ENCODE results near the gene RNF180. TPM values are rescaled to one million over a fixed set of nuclear protein-coding genes. Genes with fewer than 3 reads are reported as not detected.

Gene RNF180
- total and polyA plus RNA-seq, 10 of the 15 experiments (the other 5 are each of a cell fraction or from before 2014, with no cell fraction given), result 0.16 to 1.2 (median 0.73) TPM

- no peak for TF ChIP-seq CHD2 (IDR thresholded peaks at IDR 0.05; ENCODE audit: borderline replicate concordance, low read depth, low read length)
- TF ChIP-seq IRF4 (IDR thresholded peaks at IDR 0.05; ENCODE audit: low read depth, low read length), result no peak
- TF ChIP-seq NFYA (IDR thresholded peaks at IDR 0.05; ENCODE audit: borderline replicate concordance, low read depth, low read length), result no peak
- TF ChIP-seq, protein P1, sequence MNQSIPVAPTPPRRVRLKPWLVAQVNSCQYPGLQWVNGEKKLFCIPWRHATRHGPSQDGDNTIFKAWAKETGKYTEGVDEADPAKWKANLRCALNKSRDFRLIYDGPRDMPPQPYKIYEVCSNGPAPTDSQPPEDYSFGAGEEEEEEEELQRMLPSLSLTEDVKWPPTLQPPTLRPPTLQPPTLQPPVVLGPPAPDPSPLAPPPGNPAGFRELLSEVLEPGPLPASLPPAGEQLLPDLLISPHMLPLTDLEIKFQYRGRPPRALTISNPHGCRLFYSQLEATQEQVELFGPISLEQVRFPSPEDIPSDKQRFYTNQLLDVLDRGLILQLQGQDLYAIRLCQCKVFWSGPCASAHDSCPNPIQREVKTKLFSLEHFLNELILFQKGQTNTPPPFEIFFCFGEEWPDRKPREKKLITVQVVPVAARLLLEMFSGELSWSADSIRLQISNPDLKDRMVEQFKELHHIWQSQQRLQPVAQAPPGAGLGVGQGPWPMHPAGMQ (IDR thresholded peaks at IDR 0.05; ENCODE audit: borderline replicate concordance), result no peak
- no peak for TF ChIP-seq EP300 (IDR thresholded peaks at IDR 0.05; ENCODE audit: borderline replicate concordance in 1 of 2, control insufficient read depth in 1 of 2, low read depth in 2 of 2, low read length in 2 of 2)
- TF ChIP-seq FOS (IDR thresholded peaks at IDR 0.05; ENCODE audit: borderline replicate concordance, extremely low read depth, insufficient read length), result no peak
- no peak for TF ChIP-seq CBX3 (IDR thresholded peaks at IDR 0.05; ENCODE audit: borderline replicate concordance, low read depth)
- no peak for TF ChIP-seq RFX5 (IDR thresholded peaks at IDR 0.05; ENCODE audit: low read depth, low read length)
- no peak for TF ChIP-seq SMAD5 (IDR thresholded peaks at IDR 0.05; ENCODE audit: low read depth)
- TF ChIP-seq NR2C1 (IDR thresholded peaks at IDR 0.05), result no peak
- BruUV-seq (replicated peaks), result no TSS peak
Measured at GRCh38 chr5:64213011-64213410, 47.4 kb downstream of the RNF180 start.

More at GRCh38 chr5:64213011-64213410, 47.4 kb downstream of the RNF180 start:
- Histone ChIP-seq H3K79me2 (ENCODE audit: control insufficient read depth, insufficient read depth, low read length) (no peaks in the 10 kb centered on the region), H3K27ac (ENCODE audit: control insufficient read depth, insufficient read depth) (no peak overlapping the region), H3K4me1 (ENCODE audit: control insufficient read depth, insufficient read depth, low read length) (no peaks in the 10 kb centered on the region), H3K27me3 (replicated peaks in 1 of 2; ENCODE audit: control insufficient read depth in 2 of 2, insufficient read depth in 2 of 2, low read length in 1 of 2) (no peaks in the 10 kb centered on the region), H3K9me3 (replicated peaks; ENCODE audit: control insufficient read depth, insufficient read depth, low read length) (no peaks in the 10 kb centered on the region), H2AFZ (ENCODE audit: control insufficient read depth, low read depth, low read length) (no peak overlapping the region), H3K4me2 (ENCODE audit: control insufficient read depth, insufficient read depth) (no peak overlapping the region), H3K9ac (ENCODE audit: control insufficient read depth, insufficient read depth, low read length) (no peak overlapping the region), H3K36me3 (ENCODE audit: control insufficient read depth in 2 of 2, insufficient read depth in 2 of 2, low read length in 1 of 2) (no peaks in the 10 kb centered on the region), H3K4me3 (no peak overlapping the region), H4K20me1 (ENCODE audit: control insufficient read depth, insufficient read depth) (no peaks in the 10 kb centered on the region)
- CTCF ChIA-PET, result interaction anchor here (0.9 to 6.4 kb wide), 4 partner anchors 17 to 399 kb away, joined by 3 to 31 read pairs (median 12); no protein-coding TSS in a partner anchor
- in situ Hi-C loops (cut with MboI) (no loop called here), intact Hi-C loops (cut with micrococcal nuclease; ENCODE audit: unreplicated experiment) (no loop called here)
- ATAC-seq (no peak), DNase-seq (ENCODE audit: low read depth, low spot score) (no peak), FAIRE-seq (no peak)
- RAD21 ChIA-PET (ENCODE audit: unreplicated experiment), result interaction anchor here (1.0 to 5.5 kb wide), 6 partner anchors 8 to 399 kb away, joined by 3 to 40 read pairs (median 4); no protein-coding TSS in a partner anchor
- POLR2A ChIA-PET, result no interaction called here
- WGBS (ENCODE audit: insufficient coverage, insufficient replicate concordance, low lambda C conversion rate, missing lambda C conversion rate), result 46% methylated on average over 2 of the region's 2 CpGs
- SMC1A ChIA-PET (ENCODE audit: uncharacterized antibody, unreplicated experiment), result interaction anchor here (0.8 to 2.7 kb wide), 7 partner anchors 10 to 64 kb away, joined by 3 to 27 read pairs (median 5); no protein-coding TSS in a partner anchor
